Panc1 (cell line): ENCODE results near the gene CIC. TPM values are rescaled to one million over a fixed set of nuclear protein-coding genes. Genes with fewer than 3 reads are reported as not detected.

ENCODE experiments used
- ATAC-seq: fragments of 200-7000 bp; cut with Tn5 transposase; 2 replicates; pipeline ENCODE4 v1.9.1; 2020; ENCODE audit warnings: mild to moderate bottlenecking, moderate library complexity
- BruUV-seq: library from RNA; stranded (reverse); fragments of 400-500 nt; replicated peaks from 2 replicates; lab custom pipeline; 2021; lab: Mats Ljungman, UMichigan
- CTCF ChIA-PET: fragments of 300-600 bp; sonication (Branson Sonifier 250); formaldehyde crosslinking; loops from one replicate; lab custom pipeline; 2022; ENCODE audit warnings: antibody characterized with exemption; lab: Charles Lee
- POLR2A ChIA-PET: fragments of 300-600 bp; sonication (Branson Sonifier 250); formaldehyde crosslinking; loops from one replicate; lab custom pipeline; 2022; ENCODE audit warnings: antibody characterized with exemption; lab: Charles Lee
- DNase-seq: peaks from one replicate; pipeline ENCODE4 v3.0.0-alpha.2; 2010; ENCODE audit warnings: low read depth, low spot score
- H3K27ac ChIP-seq: 2 replicates; pipeline ENCODE4 v1.5.1; 2011; ENCODE audit warnings: mild to moderate bottlenecking, low read length, inconsistent platforms
- H3K27me3 ChIP-seq: fragments of 200-500 bp; sonication (Bioruptor generic); 2 replicates; pipeline ENCODE4 v1.6.0; 2014; ENCODE audit warnings: low read length, inconsistent platforms; ENCODE audit not compliant: control insufficient read depth, insufficient read depth
- H3K36me3 ChIP-seq: fragments of 200-500 bp; sonication (Bioruptor generic); 2 replicates; pipeline ENCODE4 v1.5.1; 2014; ENCODE audit warnings: inconsistent platforms, mild to moderate bottlenecking, low read length, moderate library complexity; ENCODE audit not compliant: control insufficient read depth, insufficient read depth
- H3K4me1 ChIP-seq: 2 replicates; pipeline ENCODE4 v1.5.1; 2011; ENCODE audit warnings: inconsistent platforms, mild to moderate bottlenecking, low read length, moderate library complexity; ENCODE audit not compliant: control insufficient read depth, insufficient read depth
- H3K4me3 ChIP-seq, 2 experiments: 2 replicates each; pipeline ENCODE4 v1.5.1; 2011 to 2012; ENCODE audit warnings: low read depth in 2 of 2, low read length in 2 of 2, mild to moderate bottlenecking in 2 of 2, inconsistent platforms in 1 of 2, moderate library complexity in 1 of 2
- H3K9me3 ChIP-seq: fragments of 200-500 bp; sonication (Bioruptor generic); 2 replicates; pipeline ENCODE4 v1.5.1; 2014; ENCODE audit warnings: low read depth, mild to moderate bottlenecking, inconsistent platforms, low read length, moderate library complexity; ENCODE audit not compliant: control insufficient read depth, insufficient read depth
- POLR2AphosphoS5 ChIP-seq: IDR thresholded peaks from 2 replicates; pipeline ENCODE4 v1.6.1; 2012; ENCODE audit warnings: mild to moderate bottlenecking, low read depth, low read length, moderate library complexity
- SIN3A ChIP-seq: IDR thresholded peaks from 2 replicates; pipeline ENCODE4 v1.6.1; 2012; ENCODE audit warnings: low read depth, mild to moderate bottlenecking, low read length, moderate library complexity, borderline replicate concordance; ENCODE audit not compliant: insufficient read depth
- TCF7L2 ChIP-seq: IDR thresholded peaks from 2 replicates; pipeline ENCODE4 v1.6.1; 2011; ENCODE audit warnings: mild to moderate bottlenecking, low read depth, low read length, inconsistent platforms
- in situ Hi-C: cut with HindIII; loops from 2 replicates; pipeline ENCODE4 v1.10.0; 2016; ENCODE audit warnings: low sequenced_read_pairs, low pct_unique_long_range_greater_than_20kb
- intact Hi-C: fragments of 100-400 bp; cut with micrococcal nuclease; formaldehyde crosslinking; loops from one replicate; pipeline ENCODE4 v1.10.0; 2022; ENCODE audit not compliant: unreplicated experiment
- total RNA-seq: library from RNA; stranded (reverse); gene quantifications from one replicate; pipeline ENCODE4 v1.2.1, GENCODE V29; 2021; ENCODE audit not compliant: unreplicated experiment
- TF ChIP-seq, protein P1 (sequence below), 2 experiments: IDR thresholded peaks; 2 replicates each; pipeline ENCODE4 v1.6.1; 2011 to 2012; ENCODE audit warnings: low read depth in 2 of 2, control low read depth in 1 of 2, low read length in 1 of 2, mild to moderate bottlenecking in 1 of 2, moderate library complexity in 1 of 2; ENCODE audit not compliant: insufficient read depth in 1 of 2
- TF ChIP-seq, protein P2 (sequence below): fragments of 450-650 bp; IDR thresholded peaks from 2 replicates; pipeline ENCODE4 v1.5.1; 2017; ENCODE audit warnings: mild to moderate bottlenecking

CIC gene
- total RNA-seq, 1 experiment from 2014 or later: 67.4 TPM

DNA sequence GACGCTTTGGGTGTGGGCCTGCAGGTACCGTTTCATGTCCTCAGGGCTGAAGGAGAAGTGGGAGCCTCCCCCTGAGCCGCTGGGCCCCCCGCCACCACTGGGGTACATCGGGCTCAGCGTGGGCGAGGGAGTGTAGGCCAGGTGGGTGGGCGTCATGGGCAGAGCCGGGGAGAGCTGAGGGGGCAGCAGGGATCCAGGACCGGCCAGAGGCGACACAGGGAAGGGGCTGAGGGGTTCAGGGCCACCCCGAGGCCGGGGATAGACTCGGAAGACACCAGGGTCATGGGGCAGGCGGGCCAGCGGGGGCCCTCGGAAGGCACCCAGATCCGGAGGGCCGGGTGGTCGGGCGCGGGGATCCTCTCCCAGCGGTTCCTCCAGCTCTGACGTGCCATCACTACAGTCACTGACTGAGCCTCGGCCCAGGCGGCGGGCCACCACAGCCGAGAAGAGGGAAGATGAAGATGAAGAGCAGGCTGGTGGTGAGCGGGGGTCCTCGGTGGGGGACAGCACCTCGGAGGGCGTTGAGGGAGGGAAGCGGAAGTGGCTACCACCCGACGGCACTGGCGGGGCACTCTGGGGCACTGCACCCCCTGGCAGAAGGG lies 19.8 kb upstream of the CIC start:
- ATAC-seq: no peak
- Histone ChIP-seq H3K36me3 (no peaks in the 10 kb centered on the region), H3K27ac (no peak overlapping the region), H3K9me3 (no peaks in the 10 kb centered on the region), H3K4me1 (peaks cover 38% of the 10 kb centered on the region), H3K4me3 (no peak overlapping the region), H3K27me3 (no peaks in the 10 kb centered on the region)
- CTCF ChIA-PET: no interaction called here
- in situ Hi-C loops (no loop called here), intact Hi-C loops (loop anchor here (5.0 kb wide), 1 partner anchor 33 kb away; no protein-coding TSS in a partner anchor)
- TF ChIP-seq, protein P1, sequence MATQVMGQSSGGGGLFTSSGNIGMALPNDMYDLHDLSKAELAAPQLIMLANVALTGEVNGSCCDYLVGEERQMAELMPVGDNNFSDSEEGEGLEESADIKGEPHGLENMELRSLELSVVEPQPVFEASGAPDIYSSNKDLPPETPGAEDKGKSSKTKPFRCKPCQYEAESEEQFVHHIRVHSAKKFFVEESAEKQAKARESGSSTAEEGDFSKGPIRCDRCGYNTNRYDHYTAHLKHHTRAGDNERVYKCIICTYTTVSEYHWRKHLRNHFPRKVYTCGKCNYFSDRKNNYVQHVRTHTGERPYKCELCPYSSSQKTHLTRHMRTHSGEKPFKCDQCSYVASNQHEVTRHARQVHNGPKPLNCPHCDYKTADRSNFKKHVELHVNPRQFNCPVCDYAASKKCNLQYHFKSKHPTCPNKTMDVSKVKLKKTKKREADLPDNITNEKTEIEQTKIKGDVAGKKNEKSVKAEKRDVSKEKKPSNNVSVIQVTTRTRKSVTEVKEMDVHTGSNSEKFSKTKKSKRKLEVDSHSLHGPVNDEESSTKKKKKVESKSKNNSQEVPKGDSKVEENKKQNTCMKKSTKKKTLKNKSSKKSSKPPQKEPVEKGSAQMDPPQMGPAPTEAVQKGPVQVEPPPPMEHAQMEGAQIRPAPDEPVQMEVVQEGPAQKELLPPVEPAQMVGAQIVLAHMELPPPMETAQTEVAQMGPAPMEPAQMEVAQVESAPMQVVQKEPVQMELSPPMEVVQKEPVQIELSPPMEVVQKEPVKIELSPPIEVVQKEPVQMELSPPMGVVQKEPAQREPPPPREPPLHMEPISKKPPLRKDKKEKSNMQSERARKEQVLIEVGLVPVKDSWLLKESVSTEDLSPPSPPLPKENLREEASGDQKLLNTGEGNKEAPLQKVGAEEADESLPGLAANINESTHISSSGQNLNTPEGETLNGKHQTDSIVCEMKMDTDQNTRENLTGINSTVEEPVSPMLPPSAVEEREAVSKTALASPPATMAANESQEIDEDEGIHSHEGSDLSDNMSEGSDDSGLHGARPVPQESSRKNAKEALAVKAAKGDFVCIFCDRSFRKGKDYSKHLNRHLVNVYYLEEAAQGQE (IDR thresholded peaks at IDR 0.05; ENCODE audit: insufficient read depth in 1 of 2, low read depth in 2 of 2, low read length in 1 of 2): no peak
- no peak for TF ChIP-seq TCF7L2
- no peak for TF ChIP-seq POLR2AphosphoS5
- TF ChIP-seq, protein P2, sequence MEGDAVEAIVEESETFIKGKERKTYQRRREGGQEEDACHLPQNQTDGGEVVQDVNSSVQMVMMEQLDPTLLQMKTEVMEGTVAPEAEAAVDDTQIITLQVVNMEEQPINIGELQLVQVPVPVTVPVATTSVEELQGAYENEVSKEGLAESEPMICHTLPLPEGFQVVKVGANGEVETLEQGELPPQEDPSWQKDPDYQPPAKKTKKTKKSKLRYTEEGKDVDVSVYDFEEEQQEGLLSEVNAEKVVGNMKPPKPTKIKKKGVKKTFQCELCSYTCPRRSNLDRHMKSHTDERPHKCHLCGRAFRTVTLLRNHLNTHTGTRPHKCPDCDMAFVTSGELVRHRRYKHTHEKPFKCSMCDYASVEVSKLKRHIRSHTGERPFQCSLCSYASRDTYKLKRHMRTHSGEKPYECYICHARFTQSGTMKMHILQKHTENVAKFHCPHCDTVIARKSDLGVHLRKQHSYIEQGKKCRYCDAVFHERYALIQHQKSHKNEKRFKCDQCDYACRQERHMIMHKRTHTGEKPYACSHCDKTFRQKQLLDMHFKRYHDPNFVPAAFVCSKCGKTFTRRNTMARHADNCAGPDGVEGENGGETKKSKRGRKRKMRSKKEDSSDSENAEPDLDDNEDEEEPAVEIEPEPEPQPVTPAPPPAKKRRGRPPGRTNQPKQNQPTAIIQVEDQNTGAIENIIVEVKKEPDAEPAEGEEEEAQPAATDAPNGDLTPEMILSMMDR: no peak
- BruUV-seq: no TSS peak
- POLR2A ChIA-PET: interaction anchor here (0.6 kb wide), 1 partner anchor 47 kb away, joined by 6 read pairs; no protein-coding TSS in a partner anchor
- DNase-seq: no peak

DNA sequence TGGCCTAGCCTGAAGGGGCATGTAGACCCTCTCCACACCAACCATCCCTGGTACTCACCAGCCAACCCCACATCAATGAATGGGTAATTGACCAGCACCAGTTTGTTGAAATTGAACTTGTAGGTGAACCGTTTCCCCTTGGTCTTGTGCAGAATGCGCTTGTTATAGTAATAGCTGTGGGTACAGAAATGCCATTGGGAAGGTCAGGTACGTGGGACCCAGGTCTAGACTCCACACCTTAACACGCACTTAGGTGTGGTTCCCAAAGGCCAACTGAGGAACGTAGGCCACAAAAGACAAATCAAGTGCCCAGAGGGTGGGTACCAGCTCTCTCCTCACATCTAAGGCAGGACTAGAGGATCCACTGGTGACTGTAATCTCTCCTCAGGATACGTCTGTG lies 19.3 kb upstream of the CIC start:
- H3K9me3 ChIP-seq: no peaks in the 10 kb centered on the region
- 0 out of 2 replicates have a peak overlapping the region, but pooled peaks have one; percentile 17 for H3K27ac ChIP-seq
- intact Hi-C loops: loop anchor here (5.0 kb wide), 1 partner anchor 33 kb away; no protein-coding TSS in a partner anchor
- TF ChIP-seq, protein P1 (IDR thresholded peaks at IDR 0.05; ENCODE audit: insufficient read depth in 1 of 2, low read depth in 2 of 2, low read length in 1 of 2): no peak
- TF ChIP-seq POLR2AphosphoS5: no peak
- no peak for TF ChIP-seq SIN3A
- TF ChIP-seq, protein P2: no peak
- no peak for TF ChIP-seq TCF7L2
- ATAC-seq (no peak), DNase-seq (no peak)
- no peak overlapping the region for H3K4me3 ChIP-seq
- POLR2A ChIA-PET: no interaction called here
- no peaks in the 10 kb centered on the region; the same call in 1 of the 2 replicates for H3K36me3 ChIP-seq
- peaks cover 38% of the 10 kb centered on the region for H3K4me1 ChIP-seq
- BruUV-seq: no TSS peak
- in situ Hi-C loops: no loop called here
- CTCF ChIA-PET: no interaction called here
- no peaks in the 10 kb centered on the region for H3K27me3 ChIP-seq
